GM19324 (cell line): ENCODE measurements around the gene TP53RK.

Experiments used
- ATAC-seq: cut with Tn5 transposase; IDR thresholded peaks from one replicate; pipeline ENCODE4 v1.9.1; 2021; ENCODE audit warnings: mild to moderate bottlenecking, moderate library complexity; ENCODE audit not compliant: unreplicated experiment, low FRiP score

The TP53RK gene

DNA sequence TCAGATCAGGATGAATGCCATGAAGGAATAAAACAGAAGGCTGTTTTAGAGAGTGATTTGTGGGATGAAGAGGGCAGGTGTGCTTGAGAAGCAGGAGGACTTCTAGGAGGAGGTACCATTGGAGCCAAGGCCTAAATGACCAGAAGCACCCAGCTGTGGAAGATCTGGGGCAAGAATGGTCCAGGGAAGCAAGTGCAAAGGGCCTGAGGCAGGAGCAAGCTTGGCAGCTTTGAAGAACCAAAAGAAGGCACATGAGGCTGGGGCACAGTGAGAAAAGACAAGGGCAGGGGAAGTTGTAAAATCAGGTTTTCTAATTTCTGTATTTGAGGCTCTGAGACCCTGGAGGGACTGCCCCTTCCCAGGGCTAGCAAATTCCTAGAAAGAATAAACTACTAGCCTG, 47.8 kb downstream of the TP53RK start:
- no peak for ATAC-seq

GRCh38 chr20:46640536-46641311, 48.5 kb downstream of the TP53RK start:
- no peak for ATAC-seq

DNA sequence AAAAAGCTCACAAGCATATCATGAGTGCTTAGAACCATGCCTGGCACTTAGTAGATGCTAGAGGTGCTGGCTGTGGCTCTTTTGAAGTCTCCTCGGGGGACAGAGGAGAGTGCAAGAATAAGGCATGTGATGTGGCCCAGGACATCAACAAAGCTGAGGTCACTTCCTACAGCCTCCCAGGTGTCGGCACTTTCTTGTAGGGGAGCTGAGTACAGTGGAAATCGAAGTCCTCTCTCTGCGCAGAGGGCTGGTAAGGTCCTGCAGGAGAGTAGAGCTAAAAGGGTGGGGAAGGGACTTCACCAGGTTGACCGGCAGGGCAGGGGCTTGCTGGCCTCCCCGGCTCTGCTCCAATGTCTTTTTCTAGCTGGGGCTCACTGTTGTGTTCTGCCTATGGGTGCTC, 49.2 kb downstream of the TP53RK start:
- ATAC-seq: no peak

DNA sequence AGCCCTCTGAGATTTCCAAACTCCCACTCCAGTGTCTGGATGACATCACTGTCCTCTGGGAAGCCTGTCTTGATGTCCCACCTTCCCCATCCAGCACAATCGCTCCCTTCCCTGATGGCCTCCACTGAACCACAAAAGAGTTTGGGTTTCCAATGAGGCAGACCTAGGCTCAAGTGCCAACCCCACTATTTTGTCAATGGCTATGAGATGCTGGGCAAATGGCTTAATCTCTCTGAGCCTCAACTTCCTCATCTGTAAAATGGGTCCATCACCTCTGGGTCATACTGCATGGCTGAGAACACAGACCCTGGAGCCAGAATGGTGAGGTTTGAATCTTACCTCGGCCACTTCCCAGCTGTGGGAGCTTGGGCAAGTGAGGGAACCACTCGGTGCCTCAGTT, 49.7 kb downstream of the TP53RK start:
- ATAC-seq: no peak

GRCh38 chr20:46638898-46639274, 50.4 kb downstream of the TP53RK start:
- no peak for ATAC-seq

DNA sequence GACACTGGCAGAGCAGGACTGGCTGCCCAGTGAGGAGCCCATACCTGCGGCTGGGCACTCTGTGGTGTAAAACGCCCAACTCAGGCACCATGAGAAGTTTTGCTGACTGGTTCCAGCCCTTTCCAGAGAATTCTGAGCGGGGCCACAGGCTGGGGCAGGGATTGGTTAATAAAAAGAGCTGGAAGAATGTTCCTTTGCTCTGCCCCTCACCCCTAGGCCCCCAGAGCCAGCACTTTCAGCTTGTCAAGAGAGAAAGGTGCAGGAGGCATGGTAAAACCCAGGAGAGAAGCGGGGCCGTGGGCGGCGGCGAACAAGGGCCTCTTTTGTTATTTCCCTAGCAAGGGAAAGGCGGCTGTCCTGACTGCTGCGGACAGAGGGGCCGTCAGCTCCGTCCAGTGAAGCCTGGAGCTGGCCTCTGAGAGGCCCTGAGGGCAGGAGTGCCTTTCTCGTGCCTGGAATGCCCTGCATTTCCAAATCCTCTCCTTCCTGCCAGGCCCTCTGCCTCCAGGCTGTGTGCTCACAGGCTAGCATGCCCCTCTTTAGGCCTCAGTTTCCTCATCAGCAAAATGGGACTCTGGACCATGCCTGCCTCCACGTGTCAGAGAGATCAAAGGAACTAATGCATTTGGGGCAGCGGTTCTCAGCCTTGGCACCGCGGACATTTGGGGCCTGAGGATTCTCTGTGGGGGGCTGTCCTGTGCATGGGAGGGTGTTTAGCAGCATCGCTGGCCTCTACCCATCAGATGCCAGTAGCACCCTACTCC, 50.9 kb downstream of the TP53RK start:
- no peak for ATAC-seq

DNA sequence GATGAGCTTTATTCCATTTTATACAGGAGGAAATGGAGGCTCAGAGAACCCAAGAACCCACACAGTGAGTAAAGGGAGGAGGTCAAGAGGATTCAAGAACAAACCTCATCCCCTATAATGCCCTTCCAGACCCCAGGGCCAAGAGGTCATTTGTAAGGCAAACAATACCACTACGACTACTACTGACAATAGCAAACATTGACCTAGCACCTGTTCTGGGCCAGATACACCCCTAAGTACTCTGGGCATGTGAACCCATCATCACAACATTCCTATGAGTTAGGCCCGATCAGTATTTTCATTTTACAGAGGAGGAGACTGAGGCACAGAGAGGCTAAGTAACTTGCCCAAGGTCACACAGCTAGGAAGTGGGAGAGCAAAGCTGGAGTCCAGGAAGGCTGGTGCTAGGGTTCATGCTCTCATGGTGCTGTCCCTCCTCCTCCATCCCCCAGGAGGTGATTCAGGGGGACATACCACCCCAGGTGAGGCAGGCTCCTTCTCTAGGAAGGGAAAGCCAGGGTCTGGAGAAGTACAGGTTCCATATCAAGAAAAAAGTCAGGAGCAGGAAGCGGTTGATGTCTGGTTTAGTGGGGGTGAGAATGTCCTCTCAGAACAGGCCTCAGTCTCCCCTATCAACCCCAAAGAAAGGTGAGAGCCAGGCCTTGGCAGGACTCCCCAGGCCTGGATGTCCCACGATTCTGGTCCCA, 51.7 kb downstream of the TP53RK start:
- ATAC-seq: no peak

DNA sequence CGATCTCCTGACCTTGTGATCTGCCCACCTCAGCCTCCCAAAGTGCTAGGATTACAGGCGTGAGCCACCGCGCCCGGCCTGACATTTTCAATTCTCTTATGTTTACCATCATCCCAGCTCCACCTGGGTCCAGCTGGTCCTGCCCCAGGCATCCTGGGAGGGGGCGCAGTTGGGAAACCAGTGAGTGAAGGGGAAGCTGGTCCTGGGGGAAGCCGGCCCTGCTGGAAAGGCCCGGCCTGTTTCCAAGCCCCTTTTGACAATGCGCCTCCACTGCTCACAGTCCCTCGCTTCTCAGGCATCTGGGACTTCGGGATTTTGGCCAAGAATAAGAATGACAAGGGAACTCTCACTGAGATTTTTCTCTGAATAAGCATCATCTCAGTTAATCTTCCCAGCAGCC, 52.2 kb downstream of the TP53RK start:
- no peak for ATAC-seq

DNA sequence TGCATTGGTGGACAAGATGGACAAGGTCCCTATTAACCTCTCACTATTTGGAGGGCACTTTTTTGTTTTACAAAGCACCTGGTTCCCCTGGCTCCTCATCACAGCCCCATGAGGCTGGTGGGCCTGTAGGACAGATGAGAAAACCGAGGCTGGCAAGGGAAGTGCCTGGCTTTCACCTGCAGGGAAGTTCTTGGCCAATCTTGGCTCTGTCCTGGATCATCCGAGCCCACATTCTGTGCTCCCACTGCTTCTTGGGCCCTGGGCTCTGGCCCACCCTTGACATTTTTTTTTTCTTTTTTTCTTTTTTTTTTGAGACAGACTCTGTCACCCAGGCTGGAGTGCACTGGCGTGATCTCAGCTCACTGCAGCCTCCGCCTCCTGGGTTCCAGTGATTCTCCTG, 52.7 kb downstream of the TP53RK start:
- ATAC-seq: no peak

- no peak for ATAC-seq
Observed at GRCh38 chr20:46635514-46636136, 53.6 kb downstream of the TP53RK start.

GRCh38 chr20:46634528-46634927, 54.7 kb downstream of the TP53RK start:
- ATAC-seq: no peak
